HEK293 (cell line): ENCODE data around the gene TLE5.

ENCODE experiments used
- KLF10 ChIP-seq: fragments of 450-650 bp; IDR thresholded peaks from 2 replicates; pipeline ENCODE4 v1.5.1; 2018; ENCODE audit warnings: missing biosample characterization, mild to moderate bottlenecking, missing genetic modification characterization
- TCF7L2 ChIP-seq: IDR thresholded peaks from 2 replicates; pipeline ENCODE4 v1.6.1; 2011; ENCODE audit warnings: low read depth, mild to moderate bottlenecking, inconsistent platforms, low read length, moderate library complexity, borderline replicate concordance
- ZBTB6 ChIP-seq: fragments of 450-650 bp; formaldehyde crosslinking; IDR thresholded peaks from 2 replicates; pipeline ENCODE4 v1.5.1; 2017; ENCODE audit warnings: missing biosample characterization, missing genetic modification characterization
- ZBTB8A ChIP-seq: fragments of 450-650 bp; formaldehyde crosslinking; IDR thresholded peaks from 2 replicates; pipeline ENCODE4 v1.5.1; 2016; ENCODE audit warnings: missing biosample characterization, missing genetic modification characterization
- ZNF114 ChIP-seq: fragments of 450-650 bp; formaldehyde crosslinking; IDR thresholded peaks from 2 replicates; pipeline ENCODE4 v1.5.0; 2017; ENCODE audit warnings: missing biosample characterization, missing genetic modification characterization
- ZNF140 ChIP-seq: fragments of 450-650 bp; formaldehyde crosslinking; IDR thresholded peaks from 2 replicates; pipeline ENCODE4 v1.5.1; 2016; ENCODE audit warnings: missing biosample characterization, missing genetic modification characterization
- ZNF248 ChIP-seq: fragments of 450-650 bp; formaldehyde crosslinking; IDR thresholded peaks from 2 replicates; pipeline ENCODE4 v1.5.1; 2017; ENCODE audit warnings: missing biosample characterization, missing genetic modification characterization
- ZNF571 ChIP-seq: fragments of 450-650 bp; formaldehyde crosslinking; IDR thresholded peaks from 2 replicates; pipeline ENCODE4 v1.5.0; 2017; ENCODE audit warnings: missing biosample characterization, missing genetic modification characterization
- ZNF777 ChIP-seq: fragments of 450-650 bp; formaldehyde crosslinking; IDR thresholded peaks from 2 replicates; pipeline ENCODE4 v1.5.1; 2017; ENCODE audit warnings: missing biosample characterization, missing genetic modification characterization, borderline replicate concordance
- TF ChIP-seq, protein P1 (sequence below): fragments of 450-650 bp; formaldehyde crosslinking; IDR thresholded peaks from 2 replicates; pipeline ENCODE4 v1.5.1; 2017; ENCODE audit warnings: missing biosample characterization, missing genetic modification characterization
- TF ChIP-seq, protein P2 (sequence below): fragments of 450-650 bp; formaldehyde crosslinking; IDR thresholded peaks from 2 replicates; pipeline ENCODE4 v1.5.1; 2016; ENCODE audit warnings: missing biosample characterization, missing genetic modification characterization
- TF ChIP-seq, protein P3 (sequence below): fragments of 450-650 bp; formaldehyde crosslinking; IDR thresholded peaks from 2 replicates; pipeline ENCODE4 v1.5.1; 2016; ENCODE audit warnings: missing biosample characterization, missing genetic modification characterization
- TF ChIP-seq, protein P4 (sequence below): fragments of 450-650 bp; formaldehyde crosslinking; IDR thresholded peaks from 2 replicates; pipeline ENCODE4 v1.5.1; 2016; ENCODE audit warnings: missing biosample characterization, missing genetic modification characterization

DNA sequence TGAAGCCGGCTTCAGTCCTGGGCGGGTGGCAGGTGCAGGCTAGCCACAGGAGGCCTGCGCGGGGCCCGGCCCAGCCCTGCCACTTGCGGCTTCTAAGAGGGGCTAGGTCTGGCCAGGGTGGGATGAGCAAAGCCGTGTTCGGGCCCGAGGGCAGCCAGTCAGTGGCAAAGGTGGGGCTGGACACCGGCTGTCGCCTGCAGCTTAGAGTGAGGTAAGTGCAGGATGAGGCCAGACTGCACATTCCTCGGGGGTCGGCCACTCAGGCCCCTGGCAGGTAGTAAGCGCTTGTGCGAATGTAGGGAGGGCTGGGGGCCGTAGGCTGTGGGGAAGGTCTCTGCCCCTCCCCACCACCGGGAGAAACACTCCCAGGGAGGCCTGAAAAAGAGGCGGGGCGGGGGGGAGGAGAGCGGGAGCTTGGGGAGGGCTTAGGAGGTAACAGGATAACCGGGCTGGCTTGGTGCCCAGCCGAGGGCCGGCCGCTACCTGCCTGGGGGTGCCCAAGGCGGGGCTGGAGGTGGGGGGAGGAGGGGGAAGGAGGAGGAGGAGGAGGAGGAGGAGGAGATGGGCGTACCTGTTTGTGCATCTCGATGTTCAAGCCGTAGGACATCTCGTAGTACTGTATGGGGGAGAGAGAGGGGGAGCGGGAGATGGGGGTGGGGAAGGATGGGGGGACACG is 6.4 kb downstream of the TLE5 start:
- TF ChIP-seq, protein P1, sequence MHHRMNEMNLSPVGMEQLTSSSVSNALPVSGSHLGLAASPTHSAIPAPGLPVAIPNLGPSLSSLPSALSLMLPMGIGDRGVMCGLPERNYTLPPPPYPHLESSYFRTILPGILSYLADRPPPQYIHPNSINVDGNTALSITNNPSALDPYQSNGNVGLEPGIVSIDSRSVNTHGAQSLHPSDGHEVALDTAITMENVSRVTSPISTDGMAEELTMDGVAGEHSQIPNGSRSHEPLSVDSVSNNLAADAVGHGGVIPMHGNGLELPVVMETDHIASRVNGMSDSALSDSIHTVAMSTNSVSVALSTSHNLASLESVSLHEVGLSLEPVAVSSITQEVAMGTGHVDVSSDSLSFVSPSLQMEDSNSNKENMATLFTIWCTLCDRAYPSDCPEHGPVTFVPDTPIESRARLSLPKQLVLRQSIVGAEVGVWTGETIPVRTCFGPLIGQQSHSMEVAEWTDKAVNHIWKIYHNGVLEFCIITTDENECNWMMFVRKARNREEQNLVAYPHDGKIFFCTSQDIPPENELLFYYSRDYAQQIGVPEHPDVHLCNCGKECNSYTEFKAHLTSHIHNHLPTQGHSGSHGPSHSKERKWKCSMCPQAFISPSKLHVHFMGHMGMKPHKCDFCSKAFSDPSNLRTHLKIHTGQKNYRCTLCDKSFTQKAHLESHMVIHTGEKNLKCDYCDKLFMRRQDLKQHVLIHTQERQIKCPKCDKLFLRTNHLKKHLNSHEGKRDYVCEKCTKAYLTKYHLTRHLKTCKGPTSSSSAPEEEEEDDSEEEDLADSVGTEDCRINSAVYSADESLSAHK (tag by site-specific recombination): no peak
- no peak; the same call in 1 of the 2 replicates for TF ChIP-seq KLF10
- TF ChIP-seq, protein P2, sequence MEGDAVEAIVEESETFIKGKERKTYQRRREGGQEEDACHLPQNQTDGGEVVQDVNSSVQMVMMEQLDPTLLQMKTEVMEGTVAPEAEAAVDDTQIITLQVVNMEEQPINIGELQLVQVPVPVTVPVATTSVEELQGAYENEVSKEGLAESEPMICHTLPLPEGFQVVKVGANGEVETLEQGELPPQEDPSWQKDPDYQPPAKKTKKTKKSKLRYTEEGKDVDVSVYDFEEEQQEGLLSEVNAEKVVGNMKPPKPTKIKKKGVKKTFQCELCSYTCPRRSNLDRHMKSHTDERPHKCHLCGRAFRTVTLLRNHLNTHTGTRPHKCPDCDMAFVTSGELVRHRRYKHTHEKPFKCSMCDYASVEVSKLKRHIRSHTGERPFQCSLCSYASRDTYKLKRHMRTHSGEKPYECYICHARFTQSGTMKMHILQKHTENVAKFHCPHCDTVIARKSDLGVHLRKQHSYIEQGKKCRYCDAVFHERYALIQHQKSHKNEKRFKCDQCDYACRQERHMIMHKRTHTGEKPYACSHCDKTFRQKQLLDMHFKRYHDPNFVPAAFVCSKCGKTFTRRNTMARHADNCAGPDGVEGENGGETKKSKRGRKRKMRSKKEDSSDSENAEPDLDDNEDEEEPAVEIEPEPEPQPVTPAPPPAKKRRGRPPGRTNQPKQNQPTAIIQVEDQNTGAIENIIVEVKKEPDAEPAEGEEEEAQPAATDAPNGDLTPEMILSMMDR (tag by site-specific recombination): no peak
- TF ChIP-seq ZBTB8A (tag by site-specific recombination): peak; percentile 80
- TF ChIP-seq ZNF571 (tag by site-specific recombination): no peak
- TF ChIP-seq ZNF777 (tag by site-specific recombination): no peak
- no peak for TF ChIP-seq ZNF248
- TF ChIP-seq, protein P3, sequence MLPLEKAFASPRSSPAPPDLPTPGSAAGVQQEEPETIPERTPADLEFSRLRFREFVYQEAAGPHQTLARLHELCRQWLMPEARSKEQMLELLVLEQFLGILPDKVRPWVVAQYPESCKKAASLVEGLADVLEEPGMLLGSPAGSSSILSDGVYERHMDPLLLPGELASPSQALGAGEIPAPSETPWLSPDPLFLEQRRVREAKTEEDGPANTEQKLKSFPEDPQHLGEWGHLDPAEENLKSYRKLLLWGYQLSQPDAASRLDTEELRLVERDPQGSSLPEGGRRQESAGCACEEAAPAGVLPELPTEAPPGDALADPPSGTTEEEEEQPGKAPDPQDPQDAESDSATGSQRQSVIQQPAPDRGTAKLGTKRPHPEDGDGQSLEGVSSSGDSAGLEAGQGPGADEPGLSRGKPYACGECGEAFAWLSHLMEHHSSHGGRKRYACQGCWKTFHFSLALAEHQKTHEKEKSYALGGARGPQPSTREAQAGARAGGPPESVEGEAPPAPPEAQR (tag by site-specific recombination): no peak
- TF ChIP-seq TCF7L2: no peak
- TF ChIP-seq ZNF140 (tag by site-specific recombination): no peak
- no peak for TF ChIP-seq ZBTB6 (tag by site-specific recombination)
- TF ChIP-seq ZNF114 (tag by site-specific recombination): no peak
- TF ChIP-seq, protein P4, sequence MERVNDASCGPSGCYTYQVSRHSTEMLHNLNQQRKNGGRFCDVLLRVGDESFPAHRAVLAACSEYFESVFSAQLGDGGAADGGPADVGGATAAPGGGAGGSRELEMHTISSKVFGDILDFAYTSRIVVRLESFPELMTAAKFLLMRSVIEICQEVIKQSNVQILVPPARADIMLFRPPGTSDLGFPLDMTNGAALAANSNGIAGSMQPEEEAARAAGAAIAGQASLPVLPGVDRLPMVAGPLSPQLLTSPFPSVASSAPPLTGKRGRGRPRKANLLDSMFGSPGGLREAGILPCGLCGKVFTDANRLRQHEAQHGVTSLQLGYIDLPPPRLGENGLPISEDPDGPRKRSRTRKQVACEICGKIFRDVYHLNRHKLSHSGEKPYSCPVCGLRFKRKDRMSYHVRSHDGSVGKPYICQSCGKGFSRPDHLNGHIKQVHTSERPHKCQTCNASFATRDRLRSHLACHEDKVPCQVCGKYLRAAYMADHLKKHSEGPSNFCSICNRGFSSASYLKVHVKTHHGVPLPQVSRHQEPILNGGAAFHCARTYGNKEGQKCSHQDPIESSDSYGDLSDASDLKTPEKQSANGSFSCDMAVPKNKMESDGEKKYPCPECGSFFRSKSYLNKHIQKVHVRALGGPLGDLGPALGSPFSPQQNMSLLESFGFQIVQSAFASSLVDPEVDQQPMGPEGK: no peak; the same call in none of the 2 replicates
